HCT116 (cell line): ENCODE data around the gene LPIN1. TPM values are rescaled to one million over a fixed set of nuclear protein-coding genes. Genes with fewer than 3 reads are reported as not detected.

Experiments used
- ATAC-seq: fragments of 200-7000 bp; cut with Tn5 transposase; 2 replicates; pipeline ENCODE4 v1.9.1; 2020; ENCODE audit warnings: mild to moderate bottlenecking, moderate library complexity
- BruUV-seq: library from RNA; stranded (reverse); fragments of 400-500 nt; replicated peaks from 2 replicates; lab custom pipeline; 2021; lab: Mats Ljungman, UMichigan
- CTCF ChIA-PET: fragments of 300-600 bp; sonication (Branson Sonifier 250); formaldehyde crosslinking; loops from one replicate; lab custom pipeline; 2021; ENCODE audit warnings: antibody characterized with exemption; lab: Charles Lee
- POLR2A ChIA-PET: fragments of 300-600, 350-600 bp; sonication (Branson Sonifier 250); formaldehyde crosslinking; loops from one replicate; lab custom pipeline; 2021; ENCODE audit warnings: antibody characterized with exemption; lab: Charles Lee
- RAD21 ChIA-PET, 2 experiments: fragments of 300-600 bp; sonication (Branson Sonifier 250); formaldehyde crosslinking; loops; one replicate each; lab custom pipeline; 2023; ENCODE audit warnings: low total read pairs in 2 of 2; ENCODE audit not compliant: uncharacterized antibody in 2 of 2, unreplicated experiment in 2 of 2, low non-redundant PET in 1 of 2; lab: Charles Lee
- DNase-seq: peaks from one replicate; pipeline ENCODE4 v3.0.0-alpha.2; 2010; ENCODE audit warnings: low read depth, low spot score
- H2AFZ ChIP-seq: fragments of 200-600 bp; shearing (Covaris generic), sonication (generic); 2 replicates; pipeline ENCODE4 v1.6.1; 2017; ENCODE audit warnings: low read depth, mixed run types, mixed read lengths, antibody characterized with exemption, low read length; ENCODE audit not compliant: poor library complexity, severe bottlenecking
- H3K27ac ChIP-seq: 2 replicates; pipeline ENCODE4 v1.5.1; 2012; ENCODE audit warnings: low read depth, low read length
- H3K27me3 ChIP-seq: fragments of 200-600 bp; sonication (generic); 2 replicates; pipeline ENCODE4 v1.6.1; 2016; ENCODE audit warnings: mixed run types, low read length, mixed read lengths; ENCODE audit not compliant: insufficient read depth
- H3K36me3 ChIP-seq, 2 experiments: fragments of 200-500 bp in 1 of 2; fragments of 200-600 bp in 1 of 2; sonication (Bioruptor generic) in 1 of 2; sonication (generic) in 1 of 2; 2 replicates each; pipeline versions ENCODE4 v1.5.1 to v1.6.1; 2014 to 2016; ENCODE audit warnings: low read length in 2 of 2, inconsistent platforms in 1 of 2, mixed read lengths in 1 of 2, mixed run types in 1 of 2; ENCODE audit not compliant: insufficient read depth in 2 of 2, control insufficient read depth in 1 of 2
- H3K4me1 ChIP-seq, 2 experiments: fragments of 200-600 bp in 1 of 2; sonication (generic) in 1 of 2; 2 replicates each; pipeline versions ENCODE4 v1.5.1 to v1.6.1; 2012 to 2017; ENCODE audit warnings: low read length in 2 of 2, inconsistent platforms in 1 of 2, mild to moderate bottlenecking in 1 of 2, mixed read lengths in 1 of 2, mixed run types in 1 of 2, moderate library complexity in 1 of 2; ENCODE audit not compliant: insufficient read depth in 2 of 2, control insufficient read depth in 1 of 2
- H3K4me2 ChIP-seq: fragments of 200-600 bp; sonication (generic); 2 replicates; pipeline ENCODE4 v1.6.1; 2017; ENCODE audit warnings: mixed run types, low read length, mixed read lengths
- H3K4me3 ChIP-seq, 2 experiments: fragments of 200-600 bp in 1 of 2; sonication (generic) in 1 of 2; replicated peaks in 1 of 2; 2 replicates each; pipeline ENCODE4 v1.5.1; 2011 to 2016; ENCODE audit warnings: low read length in 2 of 2, control low read depth in 1 of 2, low read depth in 1 of 2, mild to moderate bottlenecking in 1 of 2, mixed read lengths in 1 of 2, mixed run types in 1 of 2
- H3K79me2 ChIP-seq: fragments of 200-600 bp; sonication (generic); 2 replicates; pipeline ENCODE4 v1.6.1; 2017; ENCODE audit warnings: mild to moderate bottlenecking, mixed run types, low read length, moderate library complexity, mixed read lengths; ENCODE audit not compliant: insufficient read depth
- H3K9ac ChIP-seq: fragments of 200-600 bp; sonication (generic); 2 replicates; pipeline ENCODE4 v1.6.1; 2016; ENCODE audit warnings: low read length, mixed read lengths
- H3K9me2 ChIP-seq: fragments of 200-600 bp; sonication (generic), shearing (Covaris generic); 2 replicates; pipeline ENCODE4 v1.6.1; 2017; ENCODE audit warnings: mixed run types, mild to moderate bottlenecking, moderate library complexity; ENCODE audit not compliant: insufficient read depth
- H3K9me3 ChIP-seq, 2 experiments: fragments of 200-500 bp in 1 of 2; fragments of 200-600 bp in 1 of 2; sonication (Bioruptor generic) in 1 of 2; sonication (generic) in 1 of 2; 2 replicates each; pipeline ENCODE4 v1.6.1; 2014 to 2017; ENCODE audit warnings: low read length in 2 of 2, mixed read lengths in 2 of 2, inconsistent platforms in 1 of 2, low read depth in 1 of 2, mild to moderate bottlenecking in 1 of 2, mixed run types in 1 of 2, moderate library complexity in 1 of 2; ENCODE audit not compliant: control insufficient read depth in 1 of 2, insufficient read depth in 1 of 2
- H4K20me1 ChIP-seq: fragments of 200-600 bp; sonication (generic), shearing (Covaris generic); 2 replicates; pipeline ENCODE4 v1.6.1; 2017; ENCODE audit warnings: mixed run types, mild to moderate bottlenecking, moderate library complexity; ENCODE audit not compliant: insufficient read depth
- CBX3 ChIP-seq: IDR thresholded peaks from 2 replicates; pipeline ENCODE4 v1.6.1; 2012; ENCODE audit warnings: low read depth
- CEBPB ChIP-seq: IDR thresholded peaks from 2 replicates; pipeline ENCODE4 v1.6.1; 2012; ENCODE audit warnings: low read depth
- ELF1 ChIP-seq: IDR thresholded peaks from 2 replicates; pipeline ENCODE4 v1.6.1; 2012; ENCODE audit warnings: low read depth, borderline replicate concordance
- FOSL1 ChIP-seq: IDR thresholded peaks from 2 replicates; pipeline ENCODE4 v1.6.1; 2012; ENCODE audit warnings: low read depth
- POLR2A ChIP-seq: IDR thresholded peaks from 2 replicates; pipeline ENCODE4 v1.7.0; 2011; ENCODE audit warnings: borderline replicate concordance; ENCODE audit not compliant: insufficient read depth, insufficient read length; ENCODE audit errors: extremely low read depth
- POLR2AphosphoS5 ChIP-seq: IDR thresholded peaks from 2 replicates; pipeline ENCODE4 v1.6.1; 2011; ENCODE audit warnings: mild to moderate bottlenecking, low read depth, low read length, moderate library complexity
- RAD21 ChIP-seq: IDR thresholded peaks from 2 replicates; pipeline ENCODE4 v1.6.1; 2012; ENCODE audit warnings: low read depth, mild to moderate bottlenecking
- SP1 ChIP-seq: IDR thresholded peaks from 2 replicates; pipeline ENCODE4 v1.6.1; 2012; ENCODE audit warnings: low read depth
- YY1 ChIP-seq: IDR thresholded peaks from 2 replicates; pipeline ENCODE4 v1.6.1; 2011; ENCODE audit warnings: low read length, low read depth, moderate library complexity, mild to moderate bottlenecking; ENCODE audit not compliant: insufficient replicate concordance; ENCODE audit errors: extremely low read depth
- ZFX ChIP-seq: fragments of 450-650 bp; IDR thresholded peaks from 2 replicates; pipeline ENCODE4 v1.6.1; 2017
- ZNF274 ChIP-seq: fragments of 200-500 bp; sonication (Bioruptor generic); IDR thresholded peaks from 2 replicates; pipeline ENCODE4 v1.6.1; 2014; ENCODE audit warnings: mild to moderate bottlenecking, low read depth, low read length, inconsistent platforms
- intact Hi-C: fragments of 100-400 bp; cut with micrococcal nuclease; formaldehyde crosslinking; loops from 2 replicates; pipeline ENCODE4 v1.10.0; 2022
- total RNA-seq: library from RNA; stranded (reverse); gene quantifications from one replicate; pipeline ENCODE4 v1.2.1, GENCODE V29; 2021; ENCODE audit not compliant: unreplicated experiment
- TF ChIP-seq, protein P1 (sequence below): IDR thresholded peaks from 2 replicates; pipeline ENCODE4 v1.6.1; 2012
- TF ChIP-seq, protein P2 (sequence below): IDR thresholded peaks from 2 replicates; pipeline ENCODE4 v1.6.1; 2012; ENCODE audit warnings: low read depth

Gene LPIN1
- total RNA-seq, 1 experiment from 2014 or later = 16.7 TPM

DNA sequence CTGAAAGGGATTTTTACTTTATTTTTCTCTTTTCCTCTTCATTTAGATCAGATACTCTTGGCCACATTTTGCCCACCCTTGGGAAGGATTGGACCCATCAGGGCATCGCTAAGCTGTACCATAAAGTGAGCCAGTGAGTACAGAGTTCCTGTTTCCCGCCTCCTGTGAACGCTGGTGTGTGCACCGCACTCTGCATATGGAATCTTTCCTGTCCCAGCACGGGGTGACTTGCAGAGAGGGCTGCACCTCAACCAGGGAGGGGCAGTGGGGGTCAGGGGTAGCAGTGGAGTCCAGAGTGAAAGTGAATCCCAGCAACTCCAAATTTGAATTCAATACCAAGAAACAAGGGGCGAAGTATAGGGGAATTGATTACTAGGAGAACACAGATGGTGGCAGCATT is 58.6 kb downstream of the LPIN1 start:
- no TSS peak for BruUV-seq
- ATAC-seq (no peak), DNase-seq (no peak)
- TF ChIP-seq ELF1 (no peak), ZFX (no peak), YY1 (no peak), POLR2AphosphoS5 (no peak), CBX3 (no peak), RAD21 (no peak), CEBPB (no peak), ZNF274 (no peak), POLR2A (no peak), SP1 (no peak), FOSL1 (no peak)
- TF ChIP-seq, protein P1, sequence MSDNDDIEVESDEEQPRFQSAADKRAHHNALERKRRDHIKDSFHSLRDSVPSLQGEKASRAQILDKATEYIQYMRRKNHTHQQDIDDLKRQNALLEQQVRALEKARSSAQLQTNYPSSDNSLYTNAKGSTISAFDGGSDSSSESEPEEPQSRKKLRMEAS = no peak
- TF ChIP-seq, protein P2, sequence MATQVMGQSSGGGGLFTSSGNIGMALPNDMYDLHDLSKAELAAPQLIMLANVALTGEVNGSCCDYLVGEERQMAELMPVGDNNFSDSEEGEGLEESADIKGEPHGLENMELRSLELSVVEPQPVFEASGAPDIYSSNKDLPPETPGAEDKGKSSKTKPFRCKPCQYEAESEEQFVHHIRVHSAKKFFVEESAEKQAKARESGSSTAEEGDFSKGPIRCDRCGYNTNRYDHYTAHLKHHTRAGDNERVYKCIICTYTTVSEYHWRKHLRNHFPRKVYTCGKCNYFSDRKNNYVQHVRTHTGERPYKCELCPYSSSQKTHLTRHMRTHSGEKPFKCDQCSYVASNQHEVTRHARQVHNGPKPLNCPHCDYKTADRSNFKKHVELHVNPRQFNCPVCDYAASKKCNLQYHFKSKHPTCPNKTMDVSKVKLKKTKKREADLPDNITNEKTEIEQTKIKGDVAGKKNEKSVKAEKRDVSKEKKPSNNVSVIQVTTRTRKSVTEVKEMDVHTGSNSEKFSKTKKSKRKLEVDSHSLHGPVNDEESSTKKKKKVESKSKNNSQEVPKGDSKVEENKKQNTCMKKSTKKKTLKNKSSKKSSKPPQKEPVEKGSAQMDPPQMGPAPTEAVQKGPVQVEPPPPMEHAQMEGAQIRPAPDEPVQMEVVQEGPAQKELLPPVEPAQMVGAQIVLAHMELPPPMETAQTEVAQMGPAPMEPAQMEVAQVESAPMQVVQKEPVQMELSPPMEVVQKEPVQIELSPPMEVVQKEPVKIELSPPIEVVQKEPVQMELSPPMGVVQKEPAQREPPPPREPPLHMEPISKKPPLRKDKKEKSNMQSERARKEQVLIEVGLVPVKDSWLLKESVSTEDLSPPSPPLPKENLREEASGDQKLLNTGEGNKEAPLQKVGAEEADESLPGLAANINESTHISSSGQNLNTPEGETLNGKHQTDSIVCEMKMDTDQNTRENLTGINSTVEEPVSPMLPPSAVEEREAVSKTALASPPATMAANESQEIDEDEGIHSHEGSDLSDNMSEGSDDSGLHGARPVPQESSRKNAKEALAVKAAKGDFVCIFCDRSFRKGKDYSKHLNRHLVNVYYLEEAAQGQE = no peak
- H2AFZ ChIP-seq = no peak overlapping the region
- no peaks in the 10 kb centered on the region for H3K9me3 ChIP-seq
- H3K79me2 ChIP-seq = no peaks in the 10 kb centered on the region
- no peaks in the 10 kb centered on the region for H3K4me1 ChIP-seq
- ChIA-PET POLR2A (no interaction called here), CTCF (no interaction called here), RAD21 (no interaction called here)
- H3K36me3 ChIP-seq = peaks cover 0 to 12% of the 10 kb centered on the region in 2 experiments; a peak in 2 of 4 replicates
- no peaks in the 10 kb centered on the region for H4K20me1 ChIP-seq
- no peak overlapping the region for H3K27ac ChIP-seq
- no peak overlapping the region for H3K9ac ChIP-seq
- H3K4me3 ChIP-seq = no peak overlapping the region
- H3K9me2 ChIP-seq = no peaks in the 10 kb centered on the region
- no peak overlapping the region for H3K4me2 ChIP-seq
- H3K27me3 ChIP-seq = no peaks in the 10 kb centered on the region
- intact Hi-C loops = no loop called here
